GM12873 (cell line): ENCODE data around the gene ZAP70.

Experiments
- TF ChIP-seq, protein P1 (sequence below): IDR thresholded peaks from 2 replicates; pipeline ENCODE4 v1.5.1; 2012; ENCODE audit warnings: low read depth, mild to moderate bottlenecking, moderate library complexity, low read length, control low read depth; ENCODE audit not compliant: insufficient read depth; ENCODE audit errors: missing control alignments

Gene ZAP70

DNA sequence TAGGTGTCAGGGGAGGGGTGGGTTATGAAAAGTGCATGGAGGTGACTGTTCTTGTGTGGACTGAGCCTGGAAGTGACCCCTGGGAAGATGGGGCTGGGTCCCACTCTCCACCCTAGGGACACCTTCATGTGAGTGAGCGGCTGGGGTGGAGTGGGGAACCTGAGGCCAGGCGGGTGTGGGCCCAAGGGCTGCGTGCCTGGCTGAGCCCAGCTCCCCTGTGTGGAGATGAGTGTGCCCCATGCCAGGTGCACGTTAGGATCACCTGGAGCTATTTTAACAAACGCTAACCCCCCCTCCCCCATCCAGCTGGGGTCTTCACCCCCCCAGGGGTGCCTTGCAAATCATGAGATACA is 26.5 kb downstream of the ZAP70 start:
- TF ChIP-seq, protein P1, sequence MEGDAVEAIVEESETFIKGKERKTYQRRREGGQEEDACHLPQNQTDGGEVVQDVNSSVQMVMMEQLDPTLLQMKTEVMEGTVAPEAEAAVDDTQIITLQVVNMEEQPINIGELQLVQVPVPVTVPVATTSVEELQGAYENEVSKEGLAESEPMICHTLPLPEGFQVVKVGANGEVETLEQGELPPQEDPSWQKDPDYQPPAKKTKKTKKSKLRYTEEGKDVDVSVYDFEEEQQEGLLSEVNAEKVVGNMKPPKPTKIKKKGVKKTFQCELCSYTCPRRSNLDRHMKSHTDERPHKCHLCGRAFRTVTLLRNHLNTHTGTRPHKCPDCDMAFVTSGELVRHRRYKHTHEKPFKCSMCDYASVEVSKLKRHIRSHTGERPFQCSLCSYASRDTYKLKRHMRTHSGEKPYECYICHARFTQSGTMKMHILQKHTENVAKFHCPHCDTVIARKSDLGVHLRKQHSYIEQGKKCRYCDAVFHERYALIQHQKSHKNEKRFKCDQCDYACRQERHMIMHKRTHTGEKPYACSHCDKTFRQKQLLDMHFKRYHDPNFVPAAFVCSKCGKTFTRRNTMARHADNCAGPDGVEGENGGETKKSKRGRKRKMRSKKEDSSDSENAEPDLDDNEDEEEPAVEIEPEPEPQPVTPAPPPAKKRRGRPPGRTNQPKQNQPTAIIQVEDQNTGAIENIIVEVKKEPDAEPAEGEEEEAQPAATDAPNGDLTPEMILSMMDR: no peak

DNA sequence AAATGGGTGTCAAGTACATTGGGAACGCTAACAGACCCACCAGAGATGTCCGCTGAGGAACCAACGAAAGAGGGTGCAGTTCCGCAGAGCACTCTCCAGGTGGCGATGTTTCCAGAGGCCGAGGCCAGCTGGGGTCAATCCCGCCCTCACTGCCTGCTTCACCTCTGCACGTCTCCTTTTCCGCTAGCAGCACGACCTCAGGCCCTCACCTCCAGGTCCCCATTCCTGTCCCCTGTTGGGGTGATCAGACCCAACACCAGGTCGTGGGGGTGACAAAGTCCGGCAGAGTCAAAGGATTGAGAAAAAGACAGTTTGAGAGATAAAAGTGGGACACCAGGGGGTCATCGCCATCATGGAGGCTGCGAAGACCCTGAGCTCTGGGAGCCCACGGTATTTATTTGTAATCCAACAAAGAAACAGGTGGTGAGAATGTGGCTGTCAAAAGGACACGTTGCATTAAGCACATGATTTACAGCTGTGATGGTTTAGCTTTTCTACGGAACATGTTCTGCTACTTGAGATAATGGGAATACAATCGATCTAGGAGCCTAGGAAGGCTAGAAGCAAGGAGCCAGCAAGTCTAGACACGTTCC is 27.3 kb downstream of the ZAP70 start:
- TF ChIP-seq, protein P1: peak; percentile 93

DNA sequence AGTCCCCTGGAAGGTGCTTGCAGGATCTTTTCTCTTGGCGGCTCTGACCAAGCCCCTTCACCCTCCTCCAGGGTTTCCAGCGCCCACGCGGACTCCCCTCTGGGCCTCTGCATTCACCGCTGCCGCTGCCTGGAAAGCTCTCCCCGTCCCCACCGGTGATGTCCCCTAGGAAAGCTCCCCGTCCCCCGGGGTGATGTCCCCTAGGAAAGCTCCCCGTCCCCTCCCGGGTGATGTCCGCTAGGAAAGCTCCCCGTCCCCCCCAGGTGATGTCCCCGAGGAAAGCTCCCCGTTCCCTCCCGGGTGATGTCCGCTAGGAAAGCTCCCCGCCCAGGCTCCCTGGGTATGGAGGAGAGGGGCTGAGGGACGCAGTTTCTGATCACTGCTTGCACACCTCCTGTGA is 27.9 kb downstream of the ZAP70 start:
- TF ChIP-seq, protein P1: no peak

DNA sequence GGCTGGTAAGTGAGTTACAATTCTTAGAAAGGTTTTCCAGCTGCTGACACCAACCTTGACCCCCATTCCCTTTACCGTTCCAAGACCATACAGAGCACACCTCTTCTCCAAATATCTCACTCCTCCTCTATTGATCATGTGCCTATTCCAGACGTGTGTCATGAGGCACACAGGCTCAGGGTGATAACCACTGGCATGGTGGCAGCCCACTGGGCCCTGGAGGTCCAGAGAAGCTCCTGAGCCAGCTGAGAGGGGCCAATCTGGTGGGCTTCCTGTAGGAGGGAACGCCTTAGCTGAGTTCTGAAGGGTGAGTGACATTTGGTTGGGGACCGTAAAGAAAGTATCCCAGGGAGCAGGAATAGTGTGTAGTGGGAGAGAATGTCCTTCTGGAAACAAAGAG is 28.3 kb downstream of the ZAP70 start:
- TF ChIP-seq, protein P1: no peak

DNA sequence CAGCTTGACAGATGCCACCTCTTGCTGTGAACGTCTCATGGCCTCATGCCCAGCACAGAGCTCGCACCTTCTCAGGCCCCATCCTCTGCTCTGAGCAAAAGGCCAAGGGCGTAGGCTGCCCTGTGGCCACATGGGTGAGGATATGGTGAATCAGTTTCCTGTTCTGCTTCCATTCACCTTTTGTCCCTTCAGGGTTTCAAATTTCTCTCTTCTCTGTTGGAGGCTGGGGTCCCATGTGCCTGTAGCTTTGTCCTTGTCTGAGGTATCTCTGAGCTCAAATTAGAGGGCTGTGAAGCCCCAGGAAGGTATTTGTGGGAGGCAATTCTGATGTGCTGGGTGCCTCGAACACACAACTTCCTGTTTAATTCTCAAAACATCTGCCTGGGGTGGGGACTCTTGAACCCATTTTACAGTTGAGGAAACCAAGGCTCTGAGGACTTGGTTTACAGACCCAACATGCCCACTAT is 29.0 kb downstream of the ZAP70 start:
- TF ChIP-seq, protein P1: no peak

DNA sequence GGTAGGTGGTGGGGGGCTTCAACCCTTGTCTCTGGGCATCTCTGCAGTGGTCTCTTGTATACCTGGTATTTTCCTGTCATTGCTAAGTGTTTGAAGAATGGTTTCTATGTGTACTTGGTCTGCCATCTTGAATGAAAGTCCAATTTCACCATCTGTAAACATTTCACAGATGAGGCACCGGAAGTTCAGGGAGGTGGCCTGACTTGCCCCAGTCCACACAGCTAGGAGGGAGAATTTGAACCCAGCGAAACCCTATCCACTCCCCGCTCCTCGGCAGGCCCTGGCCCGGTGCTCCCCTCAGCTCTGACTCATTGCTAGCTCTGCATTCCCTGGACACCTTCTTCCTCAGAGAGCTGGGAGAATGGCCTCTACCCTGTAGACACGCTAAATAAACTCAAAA is 30.5 kb downstream of the ZAP70 start:
- TF ChIP-seq, protein P1: no peak

DNA sequence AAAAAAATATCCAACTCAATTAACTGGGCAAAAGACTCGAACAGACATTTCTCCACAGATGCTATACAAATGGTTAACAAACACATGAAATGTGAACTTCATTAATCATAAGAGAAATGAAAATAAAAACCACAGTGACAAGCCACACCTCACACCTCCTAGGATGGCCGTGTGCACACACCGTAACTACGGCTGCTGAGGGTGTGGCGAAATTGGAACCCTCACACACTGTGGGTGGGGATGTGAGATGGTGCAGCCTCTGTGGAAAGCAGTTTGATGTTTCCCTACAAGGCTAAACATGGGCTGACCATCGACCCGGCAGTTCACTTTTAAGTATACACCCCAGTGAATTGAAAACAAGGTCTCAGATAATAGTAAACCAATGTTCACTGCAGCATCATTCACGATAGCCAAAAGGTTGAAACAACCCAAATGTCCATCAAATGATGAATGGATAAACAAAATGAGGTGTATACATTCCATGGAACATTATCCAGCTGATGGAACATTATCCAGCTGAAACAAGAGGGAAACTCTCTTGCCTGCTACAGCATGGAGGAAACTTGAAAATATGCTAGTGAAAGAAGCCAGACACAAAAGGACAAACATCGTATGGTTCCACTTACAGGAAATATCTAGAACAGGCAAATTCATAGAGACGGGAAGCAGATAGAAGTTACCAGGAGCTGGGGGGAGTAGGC is 32.2 kb downstream of the ZAP70 start:
- TF ChIP-seq, protein P1: no peak
